HG02763 (cell line): Measurements from ENCODE around the gene SIK1.
A peak's percentile ranks its signal among the peaks of the same experiment; 100 is the strongest.
"Not testable (repeated sequence)": the region's sequence is repeated elsewhere in the genome, so short reads cannot be mapped to it uniquely, and the experiment has no call there.

ENCODE experiments used
- ATAC-seq: cut with Tn5 transposase; IDR thresholded peaks from one replicate; pipeline ENCODE4 v1.9.1; 2021; ENCODE audit warnings: mild to moderate bottlenecking, moderate library complexity; ENCODE audit not compliant: unreplicated experiment

SIK1 gene

GRCh38 chr21:43426404-43427241 is at the start of gene SIK1:
TSS of gene SIK1 (minus strand) at chr21:43427131. CDS start at chr21:43426178, 953 bp downstream.
- peak; percentile 8 for ATAC-seq

DNA sequence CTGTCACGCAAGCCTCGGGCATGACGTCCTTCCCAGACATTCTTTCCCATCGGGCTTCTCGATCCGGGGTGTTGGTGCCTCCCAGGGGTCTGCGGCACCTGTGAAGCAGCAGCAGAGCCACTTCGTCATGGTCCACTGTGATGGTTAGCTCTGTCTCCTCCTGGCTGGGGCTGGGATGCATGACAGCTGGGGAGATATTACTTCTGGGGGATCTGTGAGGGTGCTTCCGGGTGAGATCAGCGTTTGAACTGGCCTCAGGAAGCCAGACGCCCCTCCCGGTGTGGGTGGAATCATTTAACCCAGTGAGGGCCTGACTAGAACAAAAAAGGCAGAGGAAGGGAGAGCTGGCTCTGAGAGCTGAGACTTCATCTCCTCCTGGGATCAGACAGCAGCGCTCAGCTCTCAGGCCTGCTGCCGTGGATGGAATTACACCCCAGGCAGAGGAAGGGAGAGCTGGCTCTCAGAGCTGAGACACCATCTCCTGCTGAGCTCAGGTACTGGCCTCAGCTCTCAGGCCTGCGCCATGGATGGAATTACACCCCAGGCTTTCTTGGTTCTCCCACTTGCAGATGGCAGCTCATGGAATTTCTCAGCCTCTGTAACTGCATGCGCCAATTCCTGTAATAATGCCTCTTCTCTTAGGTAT is 44.8 kb upstream of the SIK1 start:
- not testable (repeated sequence) for ATAC-seq

DNA sequence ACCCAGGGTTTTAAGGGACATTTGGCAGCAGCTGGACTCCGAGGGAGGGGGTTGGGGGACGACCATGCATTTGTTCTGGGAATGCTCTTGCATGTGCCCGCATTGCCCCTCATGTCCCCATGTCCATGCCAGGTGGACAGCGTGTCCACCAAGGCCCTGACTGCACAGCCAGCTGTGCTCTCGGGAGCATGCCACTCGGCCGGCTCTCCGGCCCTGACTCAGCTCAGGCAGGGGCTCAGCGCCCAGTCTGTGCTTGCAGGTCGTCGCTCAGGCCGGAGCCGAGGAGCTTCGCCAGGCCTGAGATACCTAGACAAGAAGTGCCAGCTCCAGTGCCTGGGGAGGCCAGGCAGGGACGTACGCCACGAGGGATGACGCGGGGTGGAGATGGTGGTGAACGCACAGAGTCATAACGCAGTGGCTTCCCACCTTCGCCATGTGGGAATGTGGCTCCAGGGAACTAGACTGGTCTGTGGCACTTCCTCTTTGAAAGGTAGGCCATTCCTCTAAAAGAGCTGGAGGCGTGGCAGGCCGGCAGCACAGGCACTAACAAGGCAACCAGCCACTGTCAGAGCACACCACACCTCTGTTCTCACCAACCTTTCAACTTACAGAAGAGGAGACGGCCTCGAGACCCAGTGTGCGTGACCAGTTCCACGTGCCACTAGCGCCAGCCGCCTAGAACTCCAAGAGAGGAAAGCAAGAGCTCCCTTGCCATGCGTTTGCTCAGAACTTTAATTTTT is 43.0 kb upstream of the SIK1 start:
- ATAC-seq, result not testable (repeated sequence)

DNA sequence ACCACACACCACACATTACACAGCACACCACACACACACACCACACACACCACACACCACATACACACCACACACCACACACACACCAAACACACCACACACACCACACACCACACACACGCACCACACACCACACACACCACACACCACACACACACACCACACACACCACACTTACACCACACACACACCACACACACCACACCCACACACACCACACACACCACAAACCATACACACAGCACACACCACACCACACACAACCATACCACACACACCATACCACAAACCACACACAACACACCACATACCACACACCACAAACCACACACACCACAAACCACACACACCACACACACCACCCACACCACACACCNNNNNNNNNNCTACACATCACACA is 40.9 kb upstream of the SIK1 start:
- ATAC-seq, result no peak

GRCh38 chr21:43465159-43465558 is 38.2 kb upstream of the SIK1 start:
- not testable (repeated sequence) for ATAC-seq

GRCh38 chr21:43463498-43464261 is 36.7 kb upstream of the SIK1 start:
- not testable (repeated sequence) for ATAC-seq

DNA sequence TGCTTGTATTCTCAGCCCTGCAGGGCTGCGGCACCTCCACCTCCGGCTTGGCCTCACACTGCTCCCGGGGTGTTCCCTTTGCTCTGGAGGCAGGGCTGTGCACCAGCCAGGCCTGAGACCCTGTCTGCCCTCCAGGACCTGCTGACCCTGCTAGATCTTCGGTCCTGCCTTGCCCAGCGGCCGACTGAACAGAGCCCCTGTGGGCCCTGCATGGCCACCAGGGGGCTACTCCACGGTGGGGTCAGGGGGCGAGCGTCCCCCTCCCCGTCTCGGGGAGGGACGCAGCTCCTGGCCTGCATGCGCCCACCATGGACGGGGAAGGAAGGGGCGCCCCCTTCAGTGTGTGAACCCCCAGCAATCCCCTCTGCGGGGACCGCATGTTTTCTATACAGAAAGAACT is 36.0 kb upstream of the SIK1 start:
- ATAC-seq, result not testable (repeated sequence)

DNA sequence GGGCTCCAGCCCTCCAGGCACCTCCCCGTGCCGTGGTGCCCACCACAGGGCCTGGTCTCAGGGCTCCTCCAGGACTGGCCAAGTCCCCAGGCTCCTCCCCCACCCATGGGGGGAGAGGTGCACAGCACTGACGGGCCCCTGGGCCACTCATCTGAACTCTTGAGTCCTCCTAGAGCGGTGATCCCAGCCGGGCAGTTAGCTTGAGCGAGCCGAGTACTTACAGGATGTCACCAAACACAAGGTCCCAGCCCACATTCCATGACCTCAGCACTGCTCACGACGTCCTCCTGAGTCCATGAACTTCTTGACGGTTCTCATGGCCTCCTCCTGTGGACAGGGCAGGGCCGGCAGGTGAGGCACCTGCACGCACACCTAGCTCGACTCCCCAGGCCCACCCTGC is 33.5 kb upstream of the SIK1 start:
- ATAC-seq, result not testable (repeated sequence)

GRCh38 chr21:43458995-43459394 is 32.1 kb upstream of the SIK1 start:
- not testable (repeated sequence) for ATAC-seq

DNA sequence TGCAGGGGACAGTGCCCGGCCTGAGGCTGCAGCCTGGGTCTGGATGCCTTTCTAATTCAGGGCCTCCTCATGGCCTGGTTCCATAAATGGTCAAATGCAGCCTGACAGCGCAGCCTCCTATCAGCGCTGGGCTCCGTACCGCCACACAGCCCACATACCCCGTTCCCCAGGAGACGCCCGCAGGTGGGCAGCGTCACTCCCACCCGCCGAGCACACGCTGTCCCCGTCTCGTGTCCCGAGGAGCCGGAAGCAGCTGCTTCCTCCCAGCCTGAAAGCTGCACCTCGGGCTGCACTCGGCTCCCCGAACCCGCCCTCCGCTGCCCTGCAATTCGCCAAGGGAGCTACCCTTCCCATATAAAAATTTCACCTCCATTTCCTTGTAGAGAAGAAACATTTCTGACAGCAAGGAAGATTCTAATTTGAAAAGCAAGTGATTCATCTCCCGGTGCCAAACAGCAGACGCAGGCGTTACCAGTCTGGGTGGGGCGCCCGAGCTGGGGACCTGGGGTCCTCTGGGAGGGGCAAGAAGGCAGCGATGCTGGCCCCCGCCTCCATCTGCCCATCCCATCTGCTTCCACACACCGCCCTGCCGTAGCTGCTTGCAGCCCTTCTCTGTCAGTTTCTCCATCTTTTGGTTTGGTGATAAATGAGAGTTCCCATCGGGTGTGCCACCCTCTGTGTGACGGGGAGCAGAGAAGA is 29.8 kb upstream of the SIK1 start:
- not testable (repeated sequence) for ATAC-seq

- ATAC-seq, result not testable (repeated sequence)
These were observed 28.8 kb upstream of the SIK1 start for GRCh38 chr21:43455717-43456116.

DNA sequence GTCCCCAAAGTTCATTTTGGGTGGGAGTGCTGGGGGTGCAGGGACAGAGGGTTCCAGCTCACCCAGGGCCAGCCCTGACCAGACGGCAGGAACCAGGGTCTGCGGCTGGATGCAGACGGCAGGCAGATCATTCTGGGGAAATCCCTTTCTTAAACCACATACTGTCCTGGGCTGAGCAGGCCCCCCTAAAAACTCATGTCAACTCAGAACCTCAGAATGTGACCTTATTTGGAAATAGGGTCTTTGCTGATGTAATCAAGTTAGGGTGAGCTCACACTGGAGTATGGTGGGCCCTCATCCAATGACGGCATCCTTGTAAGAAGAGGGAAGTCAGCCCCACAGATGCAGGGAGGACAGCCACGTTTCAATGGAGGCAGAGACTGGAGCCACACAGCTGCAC is 27.2 kb upstream of the SIK1 start:
- ATAC-seq, result not testable (repeated sequence)

DNA sequence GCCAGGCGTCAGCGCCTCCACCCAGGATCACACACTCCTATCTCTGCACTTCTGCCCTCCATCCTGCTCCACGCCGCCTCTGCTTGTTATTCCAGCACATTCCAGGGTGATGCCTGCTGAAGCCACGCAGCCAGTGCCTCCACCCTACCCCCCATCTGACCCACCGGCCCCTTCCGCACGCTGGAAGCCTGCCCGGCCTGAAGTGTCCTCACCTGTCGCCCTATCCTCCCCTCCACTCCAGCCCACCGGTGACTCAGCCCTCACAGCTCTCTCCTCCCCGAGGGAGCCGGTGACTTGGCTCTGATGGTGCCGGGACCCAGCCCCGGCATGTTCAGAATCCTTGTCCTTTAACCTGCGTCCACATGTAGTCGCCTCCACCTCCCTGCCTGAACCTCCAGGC is 24.9 kb upstream of the SIK1 start:
- ATAC-seq, result not testable (repeated sequence)

GRCh38 chr21:43450287-43450686 is 23.4 kb upstream of the SIK1 start:
- ATAC-seq, result not testable (repeated sequence)

DNA sequence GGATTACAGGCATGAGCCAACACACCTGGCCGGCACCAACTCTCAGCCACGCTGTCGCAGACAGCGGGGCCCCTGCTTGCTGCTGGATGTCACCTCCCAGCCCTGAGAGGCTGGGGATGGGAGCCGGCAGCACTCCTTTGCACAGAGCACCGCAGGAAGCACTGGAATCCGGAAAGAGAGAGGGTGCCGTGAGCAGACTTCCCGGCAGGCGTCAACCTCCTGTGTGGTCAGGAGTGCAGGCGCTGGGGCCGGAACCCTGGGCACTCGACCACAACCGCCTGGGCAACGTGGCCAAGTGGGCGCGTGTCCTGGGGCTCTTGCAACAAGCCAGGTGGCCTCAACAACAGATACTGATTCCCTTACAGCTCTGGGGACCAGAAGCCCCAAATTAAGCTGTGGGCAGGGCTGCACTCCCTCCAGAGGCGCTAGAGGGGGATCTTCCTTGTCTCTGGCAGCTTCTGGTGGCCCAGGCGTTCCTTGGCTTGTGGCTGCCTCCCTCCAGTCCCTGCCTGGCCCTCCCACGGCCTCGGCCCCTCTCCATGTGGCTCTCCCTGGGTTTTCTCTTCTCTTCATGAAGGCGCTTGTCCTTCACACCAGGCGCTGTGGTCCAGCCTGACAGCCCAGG is 20.5 kb upstream of the SIK1 start:
- not testable (repeated sequence) for ATAC-seq

- not testable (repeated sequence) for ATAC-seq
These were observed 19.5 kb upstream of the SIK1 start for GRCh38 chr21:43446277-43446932.

- ATAC-seq, result not testable (repeated sequence)
These were observed 17.6 kb upstream of the SIK1 start for GRCh38 chr21:43444524-43444923.

DNA sequence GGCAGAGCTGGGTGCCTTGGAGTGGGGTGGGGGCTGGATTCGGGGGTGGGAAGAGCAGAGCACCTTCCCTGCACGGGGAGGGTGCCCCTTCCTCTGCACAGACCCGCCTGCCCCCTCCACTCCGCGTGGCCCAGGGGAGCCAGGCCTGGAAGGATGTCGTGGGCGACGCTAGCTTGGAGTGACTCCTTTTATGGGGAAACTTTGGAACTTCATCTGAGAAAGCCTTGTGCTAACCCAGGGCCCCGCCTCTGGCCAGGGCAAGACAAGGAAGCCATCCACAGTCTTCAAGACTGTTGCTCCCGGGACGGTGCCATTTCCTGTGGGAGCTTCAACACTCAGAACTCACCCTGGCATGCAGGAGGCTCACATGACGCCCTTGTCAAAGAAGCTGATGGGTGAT is 15.6 kb upstream of the SIK1 start:
- ATAC-seq, result not testable (repeated sequence)
